Esophagus squamous epithelium (tissue), 4 donors: ENCODE measurements around the gene TSPAN14.

Experiments
- POLR2A ChIP-seq, 4 donors: fragments of 450-650 bp; IDR thresholded peaks; one replicate each; pipeline ENCODE4 v1.6.1; 2017; ENCODE audit warnings: antibody characterized with exemption in 4 of 4, mild to moderate bottlenecking in 4 of 4, moderate library complexity in 3 of 4
- TF ChIP-seq, protein P1 (sequence below), 6 experiments: fragments of 450-650 bp in 4 of 6; fragments of 200-600 bp in 2 of 6; sonication (generic) in 2 of 6; IDR thresholded peaks; one replicate each; pipeline ENCODE4 v1.5.1; 2016 to 2019; ENCODE audit warnings: antibody characterized with exemption in 6 of 6, mild to moderate bottlenecking in 4 of 6, moderate library complexity in 4 of 6

GRCh38 chr10:80545258-80545881 is 91.3 kb downstream of the TSPAN14 start:
- no peak for TF ChIP-seq POLR2A (IDR thresholded peaks at IDR 0.05)
- TF ChIP-seq, protein P1, sequence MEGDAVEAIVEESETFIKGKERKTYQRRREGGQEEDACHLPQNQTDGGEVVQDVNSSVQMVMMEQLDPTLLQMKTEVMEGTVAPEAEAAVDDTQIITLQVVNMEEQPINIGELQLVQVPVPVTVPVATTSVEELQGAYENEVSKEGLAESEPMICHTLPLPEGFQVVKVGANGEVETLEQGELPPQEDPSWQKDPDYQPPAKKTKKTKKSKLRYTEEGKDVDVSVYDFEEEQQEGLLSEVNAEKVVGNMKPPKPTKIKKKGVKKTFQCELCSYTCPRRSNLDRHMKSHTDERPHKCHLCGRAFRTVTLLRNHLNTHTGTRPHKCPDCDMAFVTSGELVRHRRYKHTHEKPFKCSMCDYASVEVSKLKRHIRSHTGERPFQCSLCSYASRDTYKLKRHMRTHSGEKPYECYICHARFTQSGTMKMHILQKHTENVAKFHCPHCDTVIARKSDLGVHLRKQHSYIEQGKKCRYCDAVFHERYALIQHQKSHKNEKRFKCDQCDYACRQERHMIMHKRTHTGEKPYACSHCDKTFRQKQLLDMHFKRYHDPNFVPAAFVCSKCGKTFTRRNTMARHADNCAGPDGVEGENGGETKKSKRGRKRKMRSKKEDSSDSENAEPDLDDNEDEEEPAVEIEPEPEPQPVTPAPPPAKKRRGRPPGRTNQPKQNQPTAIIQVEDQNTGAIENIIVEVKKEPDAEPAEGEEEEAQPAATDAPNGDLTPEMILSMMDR (IDR thresholded peaks at IDR 0.05) = no peak
